Measurements from ENCODE around the gene FAR1.

- no peak for TF ChIP-seq CTCF (IDR thresholded peaks at IDR 0.05)
- TF ChIP-seq POLR2A (IDR thresholded peaks at IDR 0.05): no peak
- no peak for TF ChIP-seq POLR2AphosphoS5 (IDR thresholded peaks at IDR 0.05)
- no peak for TF ChIP-seq EP300 (IDR thresholded peaks at IDR 0.05; ENCODE audit: low read depth)
These were observed 33.0 kb downstream of the FAR1 start for GRCh38 chr11:13701506-13701905.

All from transverse colon (tissue), 4 donors.